Tibial nerve (tissue), 4 donors: ENCODE data around the gene ZNF691. TPM values are rescaled to one million over a fixed set of nuclear protein-coding genes. Genes with fewer than 3 reads are reported as not detected.
A peak's percentile ranks its signal among the peaks of the same experiment; 100 is the strongest.

Experiments used
- DNase-seq, 2 donors: peaks; one replicate each; pipeline ENCODE4 v3.0.0-alpha.2; 2019; ENCODE audit warnings: low spot score in 2 of 2
- H3K27ac ChIP-seq, 4 donors: fragments of 200-600 bp; sonication (generic) in 3 of 4; one replicate each; pipeline ENCODE4 v1.5.1; 2017 to 2019; ENCODE audit warnings: mild to moderate bottlenecking in 1 of 4
- H3K27me3 ChIP-seq, 2 donors: fragments of 200-600 bp; sonication (generic) in 1 of 2; one replicate each; pipeline versions ENCODE4 v1.5.1 to v1.6.0; 2017 to 2019
- H3K36me3 ChIP-seq, 3 donors: fragments of 200-600 bp; sonication (generic); one replicate each; pipeline ENCODE4 v1.5.1; 2018 to 2019
- H3K4me1 ChIP-seq, 4 donors: fragments of 200-600 bp; sonication (generic) in 3 of 4; one replicate each; pipeline ENCODE4 v1.5.1; 2017 to 2019
- H3K4me3 ChIP-seq, 4 donors: fragments of 200-600 bp; sonication (generic) in 3 of 4; one replicate each; pipeline ENCODE4 v1.5.1; 2017 to 2019; ENCODE audit warnings: mild to moderate bottlenecking in 1 of 4, moderate library complexity in 1 of 4
- H3K9me3 ChIP-seq, 4 donors: fragments of 200-600 bp; sonication (generic) in 3 of 4; one replicate each; pipeline ENCODE4 v1.5.1; 2017 to 2019
- EP300 ChIP-seq, 2 donors: sonication (generic); formaldehyde crosslinking; IDR thresholded peaks; one replicate each; pipeline ENCODE4 v1.6.1; 2017; ENCODE audit warnings: antibody characterized with exemption in 2 of 2, mild to moderate bottlenecking in 1 of 2
- POLR2A ChIP-seq, 2 donors: fragments of 450-650 bp; IDR thresholded peaks; one replicate each; pipeline ENCODE4 v1.6.1; 2017; ENCODE audit warnings: antibody characterized with exemption in 2 of 2, mild to moderate bottlenecking in 2 of 2, moderate library complexity in 2 of 2
- WGBS, 2 donors: methylation state at CpG; one replicate each; pipeline ENCODE4 v1.1.5; 2018; 5-methylcytosine and 5-hydroxymethylcytosine counted together
- total RNA-seq, 4 donors: library from RNA; depleted of rRNA; stranded (reverse); fragments of >200 nt; gene quantifications; one replicate each; pipeline ENCODE4 v1.1.0, GENCODE V29; 2016
- TF ChIP-seq, protein P1 (sequence below), 5 experiments: fragments of 200-600 bp in 3 of 5; fragments of 450-650 bp in 2 of 5; sonication (generic) in 3 of 5; IDR thresholded peaks; one replicate each; pipeline ENCODE4 v1.5.1; 2016 to 2019; ENCODE audit warnings: antibody characterized with exemption in 5 of 5, mild to moderate bottlenecking in 3 of 5, moderate library complexity in 2 of 5

The ZNF691 gene
- total RNA-seq, 4 donors from 2014 or later, result 14.1 to 20.5 (median 16.9) TPM

DNA sequence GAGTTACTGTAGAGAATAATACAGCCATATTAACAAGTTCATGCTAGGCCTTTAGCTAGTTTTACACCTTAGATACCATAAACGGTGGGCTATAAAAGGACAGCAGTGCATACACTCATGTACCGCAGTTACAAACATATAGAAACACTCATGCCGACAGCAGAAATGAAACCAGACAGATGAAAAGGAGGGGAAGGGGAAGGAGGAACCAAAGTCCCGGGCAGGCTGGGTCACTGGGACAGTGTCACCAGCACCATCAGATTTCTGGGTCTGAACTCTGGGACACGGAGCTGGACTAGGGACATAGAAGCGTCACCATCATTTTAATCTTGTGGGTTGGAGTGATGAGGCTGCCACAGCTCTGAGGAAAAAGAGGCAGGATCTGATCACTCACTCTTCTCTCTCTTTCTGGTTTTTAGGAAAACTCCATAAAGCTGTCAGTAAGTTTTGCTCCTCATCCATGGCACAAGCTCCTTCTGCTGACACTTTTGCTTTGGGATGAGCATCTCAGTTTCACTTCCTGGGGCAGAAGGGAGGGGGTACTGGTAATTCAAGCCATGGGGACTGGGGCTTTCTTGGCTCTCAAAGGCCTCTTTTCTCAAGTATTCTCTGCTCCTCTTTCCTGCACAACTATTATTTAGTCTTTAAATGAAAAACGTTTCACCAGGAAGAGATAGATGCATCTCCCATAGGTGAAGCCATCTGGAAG is 7.8 kb upstream of the ZNF691 start:
- peaks cover 0 to 62% (median 0%) of the 10 kb centered on the region in 3 donors for H3K36me3 ChIP-seq
- peak overlapping the region in 1 of 4 donors; percentile 11 for H3K27ac ChIP-seq
- H3K9me3 ChIP-seq, result no peaks in the 10 kb centered on the region
- WGBS, 2 donors, result 68 to 70% methylated on average over 7 of the region's 7 CpGs
- TF ChIP-seq EP300 (IDR thresholded peaks at IDR 0.05) (no peak), POLR2A (IDR thresholded peaks at IDR 0.05) (no peak)
- TF ChIP-seq, protein P1, sequence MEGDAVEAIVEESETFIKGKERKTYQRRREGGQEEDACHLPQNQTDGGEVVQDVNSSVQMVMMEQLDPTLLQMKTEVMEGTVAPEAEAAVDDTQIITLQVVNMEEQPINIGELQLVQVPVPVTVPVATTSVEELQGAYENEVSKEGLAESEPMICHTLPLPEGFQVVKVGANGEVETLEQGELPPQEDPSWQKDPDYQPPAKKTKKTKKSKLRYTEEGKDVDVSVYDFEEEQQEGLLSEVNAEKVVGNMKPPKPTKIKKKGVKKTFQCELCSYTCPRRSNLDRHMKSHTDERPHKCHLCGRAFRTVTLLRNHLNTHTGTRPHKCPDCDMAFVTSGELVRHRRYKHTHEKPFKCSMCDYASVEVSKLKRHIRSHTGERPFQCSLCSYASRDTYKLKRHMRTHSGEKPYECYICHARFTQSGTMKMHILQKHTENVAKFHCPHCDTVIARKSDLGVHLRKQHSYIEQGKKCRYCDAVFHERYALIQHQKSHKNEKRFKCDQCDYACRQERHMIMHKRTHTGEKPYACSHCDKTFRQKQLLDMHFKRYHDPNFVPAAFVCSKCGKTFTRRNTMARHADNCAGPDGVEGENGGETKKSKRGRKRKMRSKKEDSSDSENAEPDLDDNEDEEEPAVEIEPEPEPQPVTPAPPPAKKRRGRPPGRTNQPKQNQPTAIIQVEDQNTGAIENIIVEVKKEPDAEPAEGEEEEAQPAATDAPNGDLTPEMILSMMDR (IDR thresholded peaks at IDR 0.05), result no peak
- DNase-seq, result no peak
- no peak overlapping the region for H3K4me3 ChIP-seq
- H3K27me3 ChIP-seq, result no peaks in the 10 kb centered on the region
- peaks cover 0 to 2% (median 0%) of the 10 kb centered on the region in 4 donors for H3K4me1 ChIP-seq

DNA sequence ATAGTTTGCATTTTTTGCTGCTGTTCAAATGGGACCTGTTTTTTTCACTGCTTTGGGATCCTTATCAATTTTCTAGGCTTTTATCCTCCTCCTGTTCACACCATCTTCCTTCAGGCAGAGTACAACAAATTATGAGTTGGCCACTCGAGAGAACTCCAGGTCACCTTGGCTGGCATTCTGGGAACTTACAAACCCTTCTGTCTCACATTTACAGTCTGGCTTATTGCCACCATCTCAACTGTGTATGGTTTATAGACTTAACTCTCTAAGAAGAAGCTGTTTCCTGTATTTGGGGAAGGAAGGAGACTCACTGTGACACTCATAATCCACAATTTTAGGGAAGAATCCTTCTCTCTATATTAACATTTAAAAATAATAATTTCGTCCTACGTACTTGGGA is 5.4 kb upstream of the ZNF691 start:
- H3K4me3 ChIP-seq, result no peak overlapping the region
- H3K27ac ChIP-seq, result no peak overlapping the region
- WGBS, 2 donors, result 61 to 74% methylated on average over 3 of the region's 3 CpGs
- TF ChIP-seq EP300 (IDR thresholded peaks at IDR 0.05) (no peak), POLR2A (IDR thresholded peaks at IDR 0.05) (no peak)
- TF ChIP-seq, protein P1 (IDR thresholded peaks at IDR 0.05), result no peak
- H3K4me1 ChIP-seq, result peaks cover 0 to 25% (median 2%) of the 10 kb centered on the region in 4 donors
- no peaks in the 10 kb centered on the region for H3K27me3 ChIP-seq
- peaks cover 0 to 52% (median 0%) of the 10 kb centered on the region in 3 donors for H3K36me3 ChIP-seq
- no peaks in the 10 kb centered on the region for H3K9me3 ChIP-seq
- no peak for DNase-seq

DNA sequence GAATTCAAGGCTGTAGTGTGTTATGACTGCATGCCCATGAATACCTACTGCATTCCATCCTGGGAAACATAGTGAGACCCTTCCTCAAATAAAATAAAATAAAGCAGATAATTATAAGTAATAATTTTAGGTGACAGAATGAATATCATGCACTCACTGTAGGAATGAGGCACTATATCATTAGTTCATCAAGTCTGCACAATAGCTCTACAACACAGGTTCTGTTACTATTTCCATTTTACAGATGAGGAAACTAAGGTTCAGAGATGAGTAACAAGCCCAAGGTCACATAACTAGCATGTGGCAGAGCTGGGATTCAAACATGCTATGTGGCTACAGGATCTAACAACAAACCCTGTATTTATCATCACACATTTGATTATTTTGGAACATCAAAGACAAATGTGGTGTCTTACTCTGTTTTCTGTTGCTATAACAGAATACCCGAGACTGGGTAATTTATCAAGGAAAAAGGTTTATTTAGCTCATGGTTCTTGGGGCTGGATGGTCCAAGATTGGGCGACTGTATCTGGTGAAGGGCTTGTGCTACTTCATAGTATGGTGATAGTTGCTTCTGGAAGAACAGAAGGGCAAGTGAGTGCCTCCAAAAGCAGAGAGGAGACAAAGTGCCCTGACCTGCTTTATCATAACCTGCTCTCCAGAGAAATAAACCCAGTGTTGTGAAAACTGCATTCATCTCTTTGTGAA is 4.8 kb upstream of the ZNF691 start:
- Histone ChIP-seq H3K27ac (no peak overlapping the region), H3K4me1 (peaks cover 0 to 25% (median 2%) of the 10 kb centered on the region in 4 donors), H3K4me3 (no peak overlapping the region), H3K9me3 (no peaks in the 10 kb centered on the region), H3K36me3 (peaks cover 0 to 52% (median 0%) of the 10 kb centered on the region in 3 donors), H3K27me3 (no peaks in the 10 kb centered on the region)
- WGBS, 2 donors, result 93 to 98% methylated on average over 2 of the region's 2 CpGs
- TF ChIP-seq, protein P1 (IDR thresholded peaks at IDR 0.05), result no peak
- TF ChIP-seq POLR2A (IDR thresholded peaks at IDR 0.05), result no peak
- no peak for TF ChIP-seq EP300 (IDR thresholded peaks at IDR 0.05)
- no peak for DNase-seq

- 62 to 73% methylated on average over 4 of the region's 4 CpGs for WGBS, 2 donors
- H3K27me3 ChIP-seq, result no peaks in the 10 kb centered on the region
- H3K4me1 ChIP-seq, result peaks cover 0 to 49% (median 10%) of the 10 kb centered on the region in 4 donors
- DNase-seq, result no peak
- peaks cover 0 to 39% (median 0%) of the 10 kb centered on the region in 3 donors for H3K36me3 ChIP-seq
- no peaks in the 10 kb centered on the region for H3K9me3 ChIP-seq
- TF ChIP-seq EP300 (IDR thresholded peaks at IDR 0.05) (no peak), POLR2A (IDR thresholded peaks at IDR 0.05) (no peak)
- TF ChIP-seq, protein P1 (IDR thresholded peaks at IDR 0.05), result no peak
- H3K4me3 ChIP-seq, result no peak overlapping the region
- peak overlapping the region in 2 of 4 donors; percentile 6 to 65 for H3K27ac ChIP-seq
Observed at GRCh38 chr1:42844592-42845140, 1.7 kb upstream of the ZNF691 start.
